Measurements from ENCODE around the gene LAMA4.

DNA sequence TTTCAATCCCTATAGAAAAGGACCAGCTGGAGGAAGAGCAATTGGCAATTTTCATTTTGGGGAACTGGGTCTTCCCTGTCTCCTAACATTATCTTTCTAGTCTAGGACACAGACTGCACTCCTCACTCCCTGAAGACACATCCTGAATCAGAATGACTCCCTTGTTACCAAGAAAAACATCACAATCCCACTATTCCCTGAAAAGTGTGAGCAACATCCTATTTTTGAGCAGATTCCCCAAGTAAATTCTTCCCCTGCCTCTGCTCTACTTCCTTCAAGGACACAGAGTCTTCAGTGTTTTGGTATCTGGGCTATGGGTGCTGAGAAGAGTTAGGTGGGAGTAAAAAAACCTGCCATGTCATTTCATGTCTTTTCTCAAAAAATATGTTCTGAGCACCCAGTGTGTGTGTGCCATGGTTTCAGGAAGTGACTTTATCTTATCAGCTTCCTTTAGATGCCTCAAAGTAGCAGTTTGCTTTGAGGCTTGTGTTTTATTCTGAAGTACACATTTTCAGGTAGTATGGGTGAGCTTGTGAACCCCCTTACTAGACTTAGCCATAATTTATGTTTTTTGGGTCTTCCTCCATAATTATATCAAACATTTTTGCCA lies 12.4 kb downstream of the LAMA4 start:
- TF ChIP-seq GATA2 (IDR thresholded peaks at IDR 0.05; ENCODE audit: low read depth, low read length) (no peak), GATA3 (IDR thresholded peaks at IDR 0.05; ENCODE audit: low read depth, low read length) (no peak)
